ENCODE data around the gene WWOX. TPM values are rescaled to one million over a fixed set of nuclear protein-coding genes. Genes with fewer than 3 reads are reported as not detected.

The WWOX gene
- total and polyA plus RNA-seq, 2 experiments from 2014 or later, result 17.0 to 39.8 TPM

GRCh38 chr16:78072275-78072674 lies 27.2 kb upstream of the WWOX start:
- Histone ChIP-seq H3K9me2 (replicated peaks; ENCODE audit: insufficient read depth) (no peaks in the 10 kb centered on the region), H4K20me1 (ENCODE audit: insufficient read depth, poor library complexity, severe bottlenecking) (no peaks in the 10 kb centered on the region), H3K79me2 (no peaks in the 10 kb centered on the region), H3K4me2 (no peak overlapping the region), H3K9me3 (ENCODE audit: low read depth) (no peaks in the 10 kb centered on the region), H2AFZ (no peak overlapping the region), H3K27me3 (no peaks in the 10 kb centered on the region), H3K36me3 (replicated peaks; ENCODE audit: insufficient read depth, low read depth) (no peaks in the 10 kb centered on the region), H3K4me3 (no peak overlapping the region), H3K4me1 (ENCODE audit: insufficient read depth) (no peaks in the 10 kb centered on the region), H3K27ac (no peak overlapping the region)
- WGBS (ENCODE audit: low lambda C conversion rate, missing lambda C conversion rate), result under 1% methylated on average over 5 of the region's 5 CpGs
- DNase-seq (ENCODE audit: low spot score), result peak; percentile 52
- TF ChIP-seq, protein P1, sequence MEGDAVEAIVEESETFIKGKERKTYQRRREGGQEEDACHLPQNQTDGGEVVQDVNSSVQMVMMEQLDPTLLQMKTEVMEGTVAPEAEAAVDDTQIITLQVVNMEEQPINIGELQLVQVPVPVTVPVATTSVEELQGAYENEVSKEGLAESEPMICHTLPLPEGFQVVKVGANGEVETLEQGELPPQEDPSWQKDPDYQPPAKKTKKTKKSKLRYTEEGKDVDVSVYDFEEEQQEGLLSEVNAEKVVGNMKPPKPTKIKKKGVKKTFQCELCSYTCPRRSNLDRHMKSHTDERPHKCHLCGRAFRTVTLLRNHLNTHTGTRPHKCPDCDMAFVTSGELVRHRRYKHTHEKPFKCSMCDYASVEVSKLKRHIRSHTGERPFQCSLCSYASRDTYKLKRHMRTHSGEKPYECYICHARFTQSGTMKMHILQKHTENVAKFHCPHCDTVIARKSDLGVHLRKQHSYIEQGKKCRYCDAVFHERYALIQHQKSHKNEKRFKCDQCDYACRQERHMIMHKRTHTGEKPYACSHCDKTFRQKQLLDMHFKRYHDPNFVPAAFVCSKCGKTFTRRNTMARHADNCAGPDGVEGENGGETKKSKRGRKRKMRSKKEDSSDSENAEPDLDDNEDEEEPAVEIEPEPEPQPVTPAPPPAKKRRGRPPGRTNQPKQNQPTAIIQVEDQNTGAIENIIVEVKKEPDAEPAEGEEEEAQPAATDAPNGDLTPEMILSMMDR (IDR thresholded peaks at IDR 0.05; ENCODE audit: poor library complexity), result no peak
- no peak for TF ChIP-seq EZH2phosphoT487 (IDR thresholded peaks at IDR 0.05; ENCODE audit: low read depth, severe bottlenecking, unreplicated experiment)
- TF ChIP-seq EZH2 (IDR thresholded peaks at IDR 0.05; ENCODE audit: borderline replicate concordance), result no peak

- H3K9me2 ChIP-seq (replicated peaks; ENCODE audit: insufficient read depth), result no peaks in the 10 kb centered on the region
- WGBS (ENCODE audit: low lambda C conversion rate, missing lambda C conversion rate), result 87% methylated on average over 3 of the region's 3 CpGs
- H3K9me3 ChIP-seq (ENCODE audit: low read depth), result no peaks in the 10 kb centered on the region
- H3K4me2 ChIP-seq, result no peak overlapping the region
- no peak overlapping the region for H3K4me3 ChIP-seq
- no peaks in the 10 kb centered on the region for H4K20me1 ChIP-seq (ENCODE audit: insufficient read depth, poor library complexity, severe bottlenecking)
- no peak for DNase-seq (ENCODE audit: low spot score)
- H3K4me1 ChIP-seq (ENCODE audit: insufficient read depth), result no peaks in the 10 kb centered on the region
- no peak overlapping the region for H2AFZ ChIP-seq
- no peak overlapping the region for H3K27ac ChIP-seq
- H3K36me3 ChIP-seq (replicated peaks; ENCODE audit: insufficient read depth, low read depth), result no peaks in the 10 kb centered on the region
- TF ChIP-seq EZH2phosphoT487 (IDR thresholded peaks at IDR 0.05; ENCODE audit: low read depth, severe bottlenecking, unreplicated experiment), result no peak
- TF ChIP-seq, protein P1 (IDR thresholded peaks at IDR 0.05; ENCODE audit: poor library complexity), result no peak
- no peak for TF ChIP-seq EZH2 (IDR thresholded peaks at IDR 0.05; ENCODE audit: borderline replicate concordance)
- no peaks in the 10 kb centered on the region for H3K79me2 ChIP-seq
- no peaks in the 10 kb centered on the region for H3K27me3 ChIP-seq
These were observed 23.7 kb upstream of the WWOX start for GRCh38 chr16:78075800-78076199.

- H3K4me2 ChIP-seq, result no peak overlapping the region
- no peaks in the 10 kb centered on the region for H3K27me3 ChIP-seq
- H2AFZ ChIP-seq, result no peak overlapping the region
- H3K4me3 ChIP-seq, result no peak overlapping the region
- WGBS (ENCODE audit: low lambda C conversion rate, missing lambda C conversion rate), result 85% methylated on average over 4 of the region's 4 CpGs
- no peaks in the 10 kb centered on the region for H3K79me2 ChIP-seq
- DNase-seq (ENCODE audit: low spot score), result no peak
- no peaks in the 10 kb centered on the region for H3K36me3 ChIP-seq (replicated peaks; ENCODE audit: insufficient read depth, low read depth)
- H4K20me1 ChIP-seq (ENCODE audit: insufficient read depth, poor library complexity, severe bottlenecking), result no peaks in the 10 kb centered on the region
- no peaks in the 10 kb centered on the region for H3K4me1 ChIP-seq (ENCODE audit: insufficient read depth)
- no peak overlapping the region for H3K27ac ChIP-seq
- no peaks in the 10 kb centered on the region for H3K9me3 ChIP-seq (ENCODE audit: low read depth)
- no peak for TF ChIP-seq EZH2phosphoT487 (IDR thresholded peaks at IDR 0.05; ENCODE audit: low read depth, severe bottlenecking, unreplicated experiment)
- H3K9me2 ChIP-seq (replicated peaks; ENCODE audit: insufficient read depth), result no peaks in the 10 kb centered on the region
These were observed 18.1 kb upstream of the WWOX start for GRCh38 chr16:78081341-78081740.

DNA sequence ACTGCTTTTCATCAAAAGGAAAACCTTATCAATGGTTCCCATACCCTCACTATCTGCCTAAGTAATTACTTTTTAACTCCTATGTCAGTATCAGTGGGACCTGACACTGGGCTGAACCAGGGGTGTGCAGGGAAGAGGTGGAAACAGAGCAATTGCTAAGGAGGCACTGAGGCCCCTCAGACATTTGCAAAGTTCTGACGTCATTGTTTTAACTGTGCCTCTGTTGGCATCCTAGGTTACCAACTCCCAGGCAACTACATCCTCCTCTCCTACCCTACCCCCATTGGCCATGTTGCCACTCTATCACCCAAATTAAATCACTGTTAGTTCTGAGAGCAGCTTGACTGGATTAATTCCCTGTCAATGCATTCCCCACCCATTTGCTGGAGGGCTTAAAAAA lies 8.0 kb upstream of the WWOX start:
- H3K36me3 ChIP-seq (replicated peaks; ENCODE audit: insufficient read depth, low read depth), result no peaks in the 10 kb centered on the region
- no peaks in the 10 kb centered on the region for H4K20me1 ChIP-seq (ENCODE audit: insufficient read depth, poor library complexity, severe bottlenecking)
- no peaks in the 10 kb centered on the region for H3K27me3 ChIP-seq
- no peaks in the 10 kb centered on the region for H3K9me2 ChIP-seq (replicated peaks; ENCODE audit: insufficient read depth)
- H3K4me3 ChIP-seq, result no peak overlapping the region
- H3K4me1 ChIP-seq (ENCODE audit: insufficient read depth), result no peaks in the 10 kb centered on the region
- no peak overlapping the region for H3K27ac ChIP-seq
- 67% methylated on average over 1 of the region's 1 CpG for WGBS (ENCODE audit: low lambda C conversion rate, missing lambda C conversion rate)
- TF ChIP-seq, protein P1 (IDR thresholded peaks at IDR 0.05; ENCODE audit: poor library complexity), result no peak
- TF ChIP-seq EZH2phosphoT487 (IDR thresholded peaks at IDR 0.05; ENCODE audit: low read depth, severe bottlenecking, unreplicated experiment) (no peak), EZH2 (IDR thresholded peaks at IDR 0.05; ENCODE audit: borderline replicate concordance) (no peak)
- H3K4me2 ChIP-seq, result no peak overlapping the region
- no peak for DNase-seq (ENCODE audit: low spot score)
- H2AFZ ChIP-seq, result no peak overlapping the region
- no peaks in the 10 kb centered on the region for H3K9me3 ChIP-seq (ENCODE audit: low read depth)
- no peaks in the 10 kb centered on the region for H3K79me2 ChIP-seq

All from hepatocyte (in vitro differentiated cells).